ENCODE results near the gene HECW1. TPM values are rescaled to one million over a fixed set of nuclear protein-coding genes. Genes with fewer than 3 reads are reported as not detected.

Gene HECW1
- total RNA-seq, 1 donor from 2014 or later: 4.1 TPM

- no peak for DNase-seq (ENCODE audit: low spot score)
Measured at GRCh38 chr7:43602256-43602655, 489.8 kb downstream of the HECW1 start.

- no peak for DNase-seq (ENCODE audit: low spot score)
Measured at GRCh38 chr7:43604251-43604650, 491.8 kb downstream of the HECW1 start.

GRCh38 chr7:43609097-43609496, 496.6 kb downstream of the HECW1 start:
- no peak for DNase-seq (ENCODE audit: low spot score)

- no peak for DNase-seq (ENCODE audit: low spot score)
Measured at GRCh38 chr7:43612128-43612527, 499.7 kb downstream of the HECW1 start.

- DNase-seq (ENCODE audit: low spot score): peak; percentile 33
Measured at GRCh38 chr7:43612599-43613589, 500.4 kb downstream of the HECW1 start.

Other genes with a start within 250 kb of the HECW1 start
- 5.5 TPM for gene C7orf25, start 200.6 kb upstream of the HECW1 start, total RNA-seq (ENCODE audit: insufficient read depth, low replicate concordance)
- gene PSMA2, start 180.5 kb upstream of the HECW1 start, total RNA-seq (ENCODE audit: insufficient read depth, low replicate concordance): 32.0 TPM
- 33.9 TPM for gene MRPL32, start 180.3 kb upstream of the HECW1 start, total RNA-seq (ENCODE audit: insufficient read depth, low replicate concordance)

Data from umbilical cord (tissue), 2 donors.